ENCODE measurements around the gene SF3B5.

Gene SF3B5

DNA sequence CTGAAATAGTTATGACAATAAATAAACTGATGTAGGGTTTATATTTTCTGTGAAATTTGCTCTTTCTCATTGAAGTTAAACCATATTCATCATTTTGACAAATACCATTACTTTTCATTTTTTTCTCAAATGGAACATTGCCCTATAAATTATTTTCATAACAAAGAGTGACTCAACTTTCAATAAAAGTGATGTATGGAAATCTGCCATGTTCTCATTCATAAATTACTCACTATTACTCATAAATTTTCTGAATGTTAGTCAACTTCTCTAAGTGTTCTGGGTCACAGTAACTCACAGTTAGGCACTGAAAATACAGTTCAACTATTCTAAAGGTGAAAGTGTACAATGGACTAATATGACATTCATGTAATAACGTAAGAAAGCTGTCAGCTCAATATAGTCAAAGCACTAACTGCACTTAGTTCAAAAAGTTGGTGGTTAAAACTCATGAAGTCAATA lies 35.9 kb upstream of the SF3B5 start:
- no peak for DNase-seq
- Histone ChIP-seq H3K27me3 (no peaks in the 10 kb centered on the region), H3K36me3 (no peaks in the 10 kb centered on the region), H3K4me1 (peaks cover 0 to 8% (median 0%) of the 10 kb centered on the region in 4 donors), H3K27ac (no peak overlapping the region), H3K9me3 (no peaks in the 10 kb centered on the region), H3K4me3 (no peak overlapping the region)
- intact Hi-C loops (cut with DNase I; ENCODE audit: low total_unique reads) = no loop called here
- TF ChIP-seq, protein P1, sequence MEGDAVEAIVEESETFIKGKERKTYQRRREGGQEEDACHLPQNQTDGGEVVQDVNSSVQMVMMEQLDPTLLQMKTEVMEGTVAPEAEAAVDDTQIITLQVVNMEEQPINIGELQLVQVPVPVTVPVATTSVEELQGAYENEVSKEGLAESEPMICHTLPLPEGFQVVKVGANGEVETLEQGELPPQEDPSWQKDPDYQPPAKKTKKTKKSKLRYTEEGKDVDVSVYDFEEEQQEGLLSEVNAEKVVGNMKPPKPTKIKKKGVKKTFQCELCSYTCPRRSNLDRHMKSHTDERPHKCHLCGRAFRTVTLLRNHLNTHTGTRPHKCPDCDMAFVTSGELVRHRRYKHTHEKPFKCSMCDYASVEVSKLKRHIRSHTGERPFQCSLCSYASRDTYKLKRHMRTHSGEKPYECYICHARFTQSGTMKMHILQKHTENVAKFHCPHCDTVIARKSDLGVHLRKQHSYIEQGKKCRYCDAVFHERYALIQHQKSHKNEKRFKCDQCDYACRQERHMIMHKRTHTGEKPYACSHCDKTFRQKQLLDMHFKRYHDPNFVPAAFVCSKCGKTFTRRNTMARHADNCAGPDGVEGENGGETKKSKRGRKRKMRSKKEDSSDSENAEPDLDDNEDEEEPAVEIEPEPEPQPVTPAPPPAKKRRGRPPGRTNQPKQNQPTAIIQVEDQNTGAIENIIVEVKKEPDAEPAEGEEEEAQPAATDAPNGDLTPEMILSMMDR (IDR thresholded peaks at IDR 0.05) = no peak

DNA sequence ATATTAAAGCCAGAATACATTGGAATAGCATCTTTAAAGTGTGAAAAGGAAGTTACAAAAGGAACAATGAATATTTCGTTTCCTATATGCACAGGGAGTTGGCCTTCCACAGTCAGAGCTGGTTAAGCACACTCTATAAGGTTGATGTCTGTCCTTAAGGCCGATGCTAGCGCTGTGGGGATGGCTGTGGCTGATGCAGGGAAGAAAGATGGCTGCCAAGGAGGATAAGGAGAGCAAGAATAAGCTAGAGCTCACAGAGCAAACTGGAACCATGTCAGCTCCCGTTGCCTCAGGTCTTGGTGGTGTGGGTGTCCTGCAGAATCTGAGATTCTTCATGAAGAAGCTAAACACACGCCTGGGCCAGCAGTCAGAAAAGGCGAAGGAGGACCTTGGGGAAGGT lies 34.1 kb upstream of the SF3B5 start:
- H3K9me3 ChIP-seq = no peaks in the 10 kb centered on the region
- TF ChIP-seq, protein P1 (IDR thresholded peaks at IDR 0.05) = no peak
- no peaks in the 10 kb centered on the region for H3K27me3 ChIP-seq
- peaks cover 0 to 8% (median 0%) of the 10 kb centered on the region in 4 donors for H3K4me1 ChIP-seq
- H3K27ac ChIP-seq = no peak overlapping the region
- no peak for DNase-seq
- intact Hi-C loops (cut with DNase I; ENCODE audit: low total_unique reads) = no loop called here
- no peak overlapping the region for H3K4me3 ChIP-seq
- H3K36me3 ChIP-seq = no peaks in the 10 kb centered on the region

DNA sequence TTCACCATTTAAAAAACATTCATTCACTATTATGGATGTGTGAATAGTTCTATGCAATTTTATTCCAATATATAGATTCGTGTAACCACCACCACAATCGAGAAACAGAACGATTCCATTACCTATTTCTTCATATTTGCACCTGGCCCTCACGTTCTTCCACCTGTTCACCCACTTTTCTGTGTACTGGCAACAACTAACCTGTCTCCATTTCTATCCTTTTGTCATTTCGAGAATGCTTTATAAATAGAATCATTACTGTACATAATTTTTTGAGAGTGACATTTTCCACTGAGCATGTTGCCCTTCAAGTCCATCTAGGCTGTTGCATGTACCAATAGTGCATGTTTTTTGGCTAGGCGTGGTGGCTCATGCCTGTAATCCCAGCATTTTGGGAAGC lies 31.7 kb upstream of the SF3B5 start:
- no peaks in the 10 kb centered on the region for H3K36me3 ChIP-seq
- H3K4me1 ChIP-seq = peaks cover 0 to 8% (median 0%) of the 10 kb centered on the region in 4 donors
- no peaks in the 10 kb centered on the region for H3K9me3 ChIP-seq
- no peak overlapping the region for H3K4me3 ChIP-seq
- no peak overlapping the region for H3K27ac ChIP-seq
- no peaks in the 10 kb centered on the region for H3K27me3 ChIP-seq
- TF ChIP-seq, protein P1 (IDR thresholded peaks at IDR 0.05) = no peak
- intact Hi-C loops (cut with DNase I; ENCODE audit: low total_unique reads) = no loop called here
- DNase-seq = no peak

DNA sequence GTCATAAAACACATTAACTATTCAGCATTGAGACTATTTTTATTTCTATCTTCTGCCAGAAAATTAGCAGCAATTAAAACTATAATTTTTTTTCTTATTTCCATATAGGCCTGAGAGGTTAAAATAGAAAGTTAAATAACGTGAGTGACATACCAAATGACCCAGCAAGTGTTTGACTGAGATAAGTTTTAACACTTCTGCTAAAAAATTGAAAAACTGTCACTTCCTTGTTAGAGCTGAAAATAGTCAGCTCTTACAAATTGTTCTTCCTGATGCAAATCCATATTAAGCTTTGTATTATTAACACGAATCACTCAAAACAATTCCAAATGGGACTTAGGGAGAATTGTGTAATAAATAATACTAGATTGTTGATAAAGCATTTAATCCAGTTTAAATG lies 28.5 kb upstream of the SF3B5 start:
- no peak overlapping the region for H3K27ac ChIP-seq
- H3K9me3 ChIP-seq = no peaks in the 10 kb centered on the region
- H3K27me3 ChIP-seq = no peaks in the 10 kb centered on the region
- intact Hi-C loops (cut with DNase I; ENCODE audit: low total_unique reads) = no loop called here
- H3K36me3 ChIP-seq = no peaks in the 10 kb centered on the region
- DNase-seq = no peak
- no peak overlapping the region for H3K4me3 ChIP-seq
- no peaks in the 10 kb centered on the region for H3K4me1 ChIP-seq
- TF ChIP-seq, protein P1 (IDR thresholded peaks at IDR 0.05) = no peak

DNA sequence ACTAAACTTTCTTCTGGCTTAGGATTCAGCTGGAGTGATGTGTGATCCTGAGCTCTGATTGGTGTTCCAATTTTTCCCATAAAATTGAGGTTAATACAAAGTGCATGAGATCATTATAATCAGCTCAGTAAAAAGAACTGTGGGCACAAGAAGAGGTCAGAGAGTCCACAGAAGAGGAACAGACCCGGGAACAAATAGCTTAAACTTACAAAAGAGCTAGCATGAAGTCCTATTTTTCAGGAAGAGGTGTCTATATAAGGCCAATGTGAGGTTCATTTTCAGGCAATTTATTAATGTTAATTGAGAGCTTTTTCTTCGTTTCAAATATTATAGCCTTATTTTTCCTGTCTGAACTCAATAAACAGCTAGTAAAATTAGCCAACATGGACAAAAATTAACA lies 28.0 kb upstream of the SF3B5 start:
- Histone ChIP-seq H3K27ac (no peak overlapping the region), H3K36me3 (no peaks in the 10 kb centered on the region)
- intact Hi-C loops (cut with DNase I; ENCODE audit: low total_unique reads) = no loop called here

More for the DNA sequence above, 28.0 kb upstream of the SF3B5 start:
- no peak overlapping the region for H3K4me3 ChIP-seq
- TF ChIP-seq, protein P1 (IDR thresholded peaks at IDR 0.05) = no peak
- no peak for DNase-seq
- no peaks in the 10 kb centered on the region for H3K4me1 ChIP-seq
- no peaks in the 10 kb centered on the region for H3K9me3 ChIP-seq
- no peaks in the 10 kb centered on the region for H3K27me3 ChIP-seq

Data from tibial artery (tissue), 4 donors.